Panc1 (cell line): ENCODE measurements around the gene ADK. TPM values are rescaled to one million over a fixed set of nuclear protein-coding genes. Genes with fewer than 3 reads are reported as not detected.

ENCODE experiments used
- ATAC-seq: fragments of 200-7000 bp; cut with Tn5 transposase; 2 replicates; pipeline ENCODE4 v1.9.1; 2020; ENCODE audit warnings: mild to moderate bottlenecking, moderate library complexity
- BruUV-seq: library from RNA; stranded (reverse); fragments of 400-500 nt; replicated peaks from 2 replicates; lab custom pipeline; 2021; lab: Mats Ljungman, UMichigan
- CTCF ChIA-PET: fragments of 300-600 bp; sonication (Branson Sonifier 250); formaldehyde crosslinking; loops from one replicate; lab custom pipeline; 2022; ENCODE audit warnings: antibody characterized with exemption; lab: Charles Lee
- POLR2A ChIA-PET: fragments of 300-600 bp; sonication (Branson Sonifier 250); formaldehyde crosslinking; loops from one replicate; lab custom pipeline; 2022; ENCODE audit warnings: antibody characterized with exemption; lab: Charles Lee
- DNase-seq: peaks from one replicate; pipeline ENCODE4 v3.0.0-alpha.2; 2010; ENCODE audit warnings: low read depth, low spot score
- H3K27ac ChIP-seq: 2 replicates; pipeline ENCODE4 v1.5.1; 2011; ENCODE audit warnings: mild to moderate bottlenecking, low read length, inconsistent platforms
- H3K27me3 ChIP-seq: fragments of 200-500 bp; sonication (Bioruptor generic); 2 replicates; pipeline ENCODE4 v1.6.0; 2014; ENCODE audit warnings: low read length, inconsistent platforms; ENCODE audit not compliant: control insufficient read depth, insufficient read depth
- H3K36me3 ChIP-seq: fragments of 200-500 bp; sonication (Bioruptor generic); 2 replicates; pipeline ENCODE4 v1.5.1; 2014; ENCODE audit warnings: inconsistent platforms, mild to moderate bottlenecking, low read length, moderate library complexity; ENCODE audit not compliant: control insufficient read depth, insufficient read depth
- H3K4me1 ChIP-seq: 2 replicates; pipeline ENCODE4 v1.5.1; 2011; ENCODE audit warnings: inconsistent platforms, mild to moderate bottlenecking, low read length, moderate library complexity; ENCODE audit not compliant: control insufficient read depth, insufficient read depth
- H3K4me3 ChIP-seq, 2 experiments: 2 replicates each; pipeline ENCODE4 v1.5.1; 2011 to 2012; ENCODE audit warnings: low read depth in 2 of 2, low read length in 2 of 2, mild to moderate bottlenecking in 2 of 2, inconsistent platforms in 1 of 2, moderate library complexity in 1 of 2
- H3K9me3 ChIP-seq: fragments of 200-500 bp; sonication (Bioruptor generic); 2 replicates; pipeline ENCODE4 v1.5.1; 2014; ENCODE audit warnings: low read depth, mild to moderate bottlenecking, inconsistent platforms, low read length, moderate library complexity; ENCODE audit not compliant: control insufficient read depth, insufficient read depth
- CTCF ChIP-seq: fragments of 450-650 bp; IDR thresholded peaks from 2 replicates; pipeline ENCODE4 v1.5.1; 2017; ENCODE audit warnings: mild to moderate bottlenecking
- POLR2AphosphoS5 ChIP-seq: IDR thresholded peaks from 2 replicates; pipeline ENCODE4 v1.6.1; 2012; ENCODE audit warnings: mild to moderate bottlenecking, low read depth, low read length, moderate library complexity
- REST ChIP-seq, 2 experiments: IDR thresholded peaks; 2 replicates each; pipeline ENCODE4 v1.6.1; 2011 to 2012; ENCODE audit warnings: low read depth in 2 of 2, control low read depth in 1 of 2, low read length in 1 of 2, mild to moderate bottlenecking in 1 of 2, moderate library complexity in 1 of 2; ENCODE audit not compliant: insufficient read depth in 1 of 2
- SIN3A ChIP-seq: IDR thresholded peaks from 2 replicates; pipeline ENCODE4 v1.6.1; 2012; ENCODE audit warnings: low read depth, mild to moderate bottlenecking, low read length, moderate library complexity, borderline replicate concordance; ENCODE audit not compliant: insufficient read depth
- TCF7L2 ChIP-seq: IDR thresholded peaks from 2 replicates; pipeline ENCODE4 v1.6.1; 2011; ENCODE audit warnings: mild to moderate bottlenecking, low read depth, low read length, inconsistent platforms
- in situ Hi-C: cut with HindIII; loops from 2 replicates; pipeline ENCODE4 v1.10.0; 2016; ENCODE audit warnings: low sequenced_read_pairs, low pct_unique_long_range_greater_than_20kb
- intact Hi-C: fragments of 100-400 bp; cut with micrococcal nuclease; formaldehyde crosslinking; loops from one replicate; pipeline ENCODE4 v1.10.0; 2022; ENCODE audit not compliant: unreplicated experiment
- total RNA-seq: library from RNA; stranded (reverse); gene quantifications from one replicate; pipeline ENCODE4 v1.2.1, GENCODE V29; 2021; ENCODE audit not compliant: unreplicated experiment

Gene ADK
- total RNA-seq, 1 experiment from 2014 or later: 64.5 TPM

GRCh38 chr10:74121368-74121767, 29.7 kb upstream of the ADK start:
- no peaks in the 10 kb centered on the region for H3K4me1 ChIP-seq
- TF ChIP-seq SIN3A (no peak), POLR2AphosphoS5 (no peak), CTCF (no peak), TCF7L2 (no peak), REST (IDR thresholded peaks at IDR 0.05; ENCODE audit: insufficient read depth in 1 of 2, low read depth in 2 of 2, low read length in 1 of 2) (no peak)
- intact Hi-C loops (no loop called here), in situ Hi-C loops (no loop called here)
- DNase-seq (no peak), ATAC-seq (no peak)
- H3K27ac ChIP-seq: peak overlapping the region; percentile 12; the same call in 1 of the 2 replicates
- H3K9me3 ChIP-seq: no peaks in the 10 kb centered on the region
- CTCF ChIA-PET: no interaction called here
- H3K36me3 ChIP-seq: peaks cover 68% of the 10 kb centered on the region
- H3K4me3 ChIP-seq: no peak overlapping the region
- no TSS peak for BruUV-seq
- H3K27me3 ChIP-seq: no peaks in the 10 kb centered on the region
- POLR2A ChIA-PET: no interaction called here

GRCh38 chr10:74122060-74122459, 29.0 kb upstream of the ADK start:
- in situ Hi-C loops: no loop called here
- ATAC-seq (no peak), DNase-seq (no peak)
- Histone ChIP-seq H3K4me3 (no peak overlapping the region), H3K4me1 (no peaks in the 10 kb centered on the region), H3K27ac (no peak overlapping the region), H3K27me3 (no peaks in the 10 kb centered on the region), H3K36me3 (peaks cover 62% of the 10 kb centered on the region), H3K9me3 (no peaks in the 10 kb centered on the region)
- intact Hi-C loops: no loop called here
- ChIA-PET POLR2A (no interaction called here), CTCF (no interaction called here)
- no TSS peak for BruUV-seq
- peak; percentile 13; the same call in 1 of the 2 replicates for TF ChIP-seq POLR2AphosphoS5
- TF ChIP-seq TCF7L2: no peak
- no peak for TF ChIP-seq CTCF
